Esophagus muscularis mucosa (tissue), 4 donors: ENCODE data around the gene DHRS3.

Source experiments
- CTCF ChIP-seq, 3 experiments: fragments of 200-600 bp in 2 of 3; fragments of 450-650 bp in 1 of 3; sonication (generic) in 2 of 3; IDR thresholded peaks; one replicate each; pipeline ENCODE4 v1.5.1; 2017 to 2019; ENCODE audit warnings: antibody characterized with exemption in 3 of 3, mild to moderate bottlenecking in 2 of 3, moderate library complexity in 1 of 3
- EP300 ChIP-seq: sonication (generic); formaldehyde crosslinking; IDR thresholded peaks from one replicate; pipeline ENCODE4 v1.6.1; 2017; ENCODE audit warnings: antibody characterized with exemption
- POLR2A ChIP-seq: fragments of 450-650 bp; IDR thresholded peaks from one replicate; pipeline ENCODE4 v1.6.1; 2017; ENCODE audit warnings: antibody characterized with exemption, moderate library complexity, mild to moderate bottlenecking, low read depth
- POLR2AphosphoS5 ChIP-seq, 2 donors: sonication (generic); formaldehyde crosslinking; IDR thresholded peaks; one replicate each; pipeline ENCODE4 v1.6.1; 2017; ENCODE audit warnings: antibody characterized with exemption in 2 of 2

- no peak for TF ChIP-seq EP300
- no peak for TF ChIP-seq CTCF (IDR thresholded peaks at IDR 0.05)
- no peak for TF ChIP-seq POLR2AphosphoS5 (IDR thresholded peaks at IDR 0.05)
- TF ChIP-seq POLR2A: no peak
Observed at GRCh38 chr1:12551584-12551983, 66.4 kb downstream of the DHRS3 start.
